IPS DF 6.9 (cell line): Measurements from ENCODE around the gene ERICH6.

Source experiments
- DNase-seq: peaks from one replicate; pipeline ENCODE4 v3.0.0-alpha.2; 2013; ENCODE audit warnings: low read depth, low spot score
- H3K27ac ChIP-seq: one replicate; pipeline ENCODE4 v1.5.1; 2013; ENCODE audit warnings: low read length, control low read depth
- H3K27me3 ChIP-seq: 2 replicates; pipeline ENCODE4 v1.6.1; 2013; ENCODE audit warnings: mild to moderate bottlenecking, low read length; ENCODE audit not compliant: control insufficient read depth, insufficient read depth
- H3K36me3 ChIP-seq: 2 replicates; pipeline ENCODE4 v1.6.1; 2013; ENCODE audit warnings: low read length; ENCODE audit not compliant: control insufficient read depth, insufficient read depth
- H3K4me1 ChIP-seq: 2 replicates; pipeline ENCODE4 v1.6.1; 2013; ENCODE audit warnings: low read length; ENCODE audit not compliant: control insufficient read depth, insufficient read depth
- H3K4me3 ChIP-seq: 2 replicates; pipeline ENCODE4 v1.5.1; 2013; ENCODE audit warnings: mild to moderate bottlenecking, low read length
- H3K9me3 ChIP-seq: 2 replicates; pipeline ENCODE4 v1.6.1; 2013; ENCODE audit warnings: low read length, inconsistent platforms; ENCODE audit not compliant: control insufficient read depth, insufficient read depth
- WGBS: extraction: QIAGEN DNeasy Blood & Tissue Kit; methylation state at CpG from one replicate; pipeline ENCODE4 v1.1.7; 2013; ENCODE audit warnings: mixed read lengths, missing lambda C conversion rate; ENCODE audit not compliant: insufficient read length, insufficient coverage; 5-methylcytosine and 5-hydroxymethylcytosine counted together

ERICH6 gene

GRCh38 chr3:150703756-150704344 lies at the start of gene ERICH6:
TSS of gene ERICH6 (minus strand) at chr3:150703920. CDS start at chr3:150703898, 22 bp downstream.
- Histone ChIP-seq H3K4me1 (0 out of 2 replicates have a peak, but pooled peaks cover 2% of the 10 kb centered on the region), H3K27ac (no peak within 1 kb of the TSS), H3K36me3 (no peaks in the 10 kb centered on the region), H3K4me3 (peak within 1 kb of the TSS; percentile 70; the same call in 1 of the 2 replicates), H3K27me3 (no peaks in the 10 kb centered on the region), H3K9me3 (no peaks in the 10 kb centered on the region)
- no CpG with 5 or more reads among the region's 35 CpGs for WGBS
- peak; percentile 63 for DNase-seq

GRCh38 chr3:150751781-150752263 lies 48.1 kb upstream of the ERICH6 start:
- Histone ChIP-seq H3K4me1 (no peaks in the 10 kb centered on the region), H3K36me3 (no peaks in the 10 kb centered on the region), H3K4me3 (no peak overlapping the region), H3K9me3 (no peaks in the 10 kb centered on the region), H3K27me3 (no peaks in the 10 kb centered on the region), H3K27ac (no peak overlapping the region)
- no peak for DNase-seq
- no CpG with 5 or more reads among the region's 2 CpGs for WGBS

GRCh38 chr3:150749255-150749654 lies 45.5 kb upstream of the ERICH6 start:
- Histone ChIP-seq H3K36me3 (no peaks in the 10 kb centered on the region), H3K4me3 (no peak overlapping the region), H3K27me3 (no peaks in the 10 kb centered on the region), H3K4me1 (no peaks in the 10 kb centered on the region), H3K9me3 (no peaks in the 10 kb centered on the region), H3K27ac (no peak overlapping the region)
- DNase-seq, result no peak
- no CpG with 5 or more reads among the region's 6 CpGs for WGBS

- H3K9me3 ChIP-seq, result no peaks in the 10 kb centered on the region
- no peaks in the 10 kb centered on the region for H3K4me1 ChIP-seq
- no peak overlapping the region for H3K27ac ChIP-seq
- H3K4me3 ChIP-seq, result no peak overlapping the region
- no peaks in the 10 kb centered on the region for H3K36me3 ChIP-seq
- no CpG with 5 or more reads among the region's 1 CpG for WGBS
- DNase-seq, result no peak
- no peaks in the 10 kb centered on the region for H3K27me3 ChIP-seq
These were observed 44.9 kb upstream of the ERICH6 start for GRCh38 chr3:150748684-150749047.

GRCh38 chr3:150747886-150748683 lies 44.4 kb upstream of the ERICH6 start:
- H3K36me3 ChIP-seq, result no peaks in the 10 kb centered on the region

GRCh38 chr3:150746791-150747590 lies 43.3 kb upstream of the ERICH6 start:
- Histone ChIP-seq H3K4me1 (no peaks in the 10 kb centered on the region), H3K4me3 (no peak overlapping the region), H3K9me3 (no peaks in the 10 kb centered on the region), H3K27ac (no peak overlapping the region), H3K36me3 (no peaks in the 10 kb centered on the region), H3K27me3 (no peaks in the 10 kb centered on the region)
- no peak for DNase-seq
- no CpG with 5 or more reads among the region's 7 CpGs for WGBS

More at GRCh38 chr3:150747886-150748683, 44.4 kb upstream of the ERICH6 start:
- no CpG with 5 or more reads among the region's 5 CpGs for WGBS
- no peaks in the 10 kb centered on the region for H3K27me3 ChIP-seq
- H3K27ac ChIP-seq, result no peak overlapping the region
- DNase-seq, result no peak
- H3K4me3 ChIP-seq, result no peak overlapping the region
- H3K9me3 ChIP-seq, result no peaks in the 10 kb centered on the region
- no peaks in the 10 kb centered on the region for H3K4me1 ChIP-seq

GRCh38 chr3:150745832-150746231 lies 42.1 kb upstream of the ERICH6 start:
- Histone ChIP-seq H3K27me3 (no peaks in the 10 kb centered on the region), H3K36me3 (no peaks in the 10 kb centered on the region), H3K4me1 (no peaks in the 10 kb centered on the region), H3K4me3 (no peak overlapping the region), H3K9me3 (no peaks in the 10 kb centered on the region), H3K27ac (no peak overlapping the region)
- no peak for DNase-seq
- no CpG with 5 or more reads among the region's 3 CpGs for WGBS

GRCh38 chr3:150744919-150745211 lies 41.1 kb upstream of the ERICH6 start:
- no peak overlapping the region for H3K4me3 ChIP-seq
- no CpG with 5 or more reads among the region's 1 CpG for WGBS
- H3K4me1 ChIP-seq, result no peaks in the 10 kb centered on the region
- H3K27me3 ChIP-seq, result no peaks in the 10 kb centered on the region
- no peaks in the 10 kb centered on the region for H3K36me3 ChIP-seq
- DNase-seq, result no peak
- H3K27ac ChIP-seq, result no peak overlapping the region
- H3K9me3 ChIP-seq, result no peaks in the 10 kb centered on the region

- H3K27ac ChIP-seq, result no peak overlapping the region
- H3K4me3 ChIP-seq, result no peak overlapping the region
- no peaks in the 10 kb centered on the region for H3K9me3 ChIP-seq
- H3K27me3 ChIP-seq, result no peaks in the 10 kb centered on the region
- no CpG with 5 or more reads among the region's 8 CpGs for WGBS
- DNase-seq, result no peak
- no peaks in the 10 kb centered on the region for H3K4me1 ChIP-seq
- H3K36me3 ChIP-seq, result no peaks in the 10 kb centered on the region
These were observed 40.6 kb upstream of the ERICH6 start for GRCh38 chr3:150744041-150744918.

- Histone ChIP-seq H3K4me3 (no peak overlapping the region), H3K9me3 (no peaks in the 10 kb centered on the region), H3K36me3 (no peaks in the 10 kb centered on the region), H3K27me3 (no peaks in the 10 kb centered on the region), H3K4me1 (no peaks in the 10 kb centered on the region), H3K27ac (no peak overlapping the region)
- DNase-seq, result no peak
- no CpG with 5 or more reads among the region's 2 CpGs for WGBS
These were observed 39.8 kb upstream of the ERICH6 start for GRCh38 chr3:150743508-150743907.
